Esophagus (tissue), 2 donors: ENCODE results near the gene VSIR. TPM values are rescaled to one million over a fixed set of nuclear protein-coding genes. Genes with fewer than 3 reads are reported as not detected.

Source experiments
- H3K27ac ChIP-seq, 2 donors: one replicate each; pipeline ENCODE4 v1.5.1; 2013; ENCODE audit warnings: low read depth in 2 of 2, mild to moderate bottlenecking in 2 of 2, inconsistent platforms in 1 of 2, low read length in 1 of 2, moderate library complexity in 1 of 2
- H3K27me3 ChIP-seq, 2 donors: one replicate each; pipeline ENCODE4 v1.6.1; 2013; ENCODE audit warnings: low read length in 2 of 2, control low read depth in 1 of 2, mild to moderate bottlenecking in 1 of 2; ENCODE audit not compliant: insufficient read depth in 2 of 2, control insufficient read depth in 1 of 2
- H3K36me3 ChIP-seq, 2 donors: one replicate each; pipeline ENCODE4 v1.6.1; 2013; ENCODE audit warnings: low read length in 1 of 2; ENCODE audit not compliant: control insufficient read depth in 2 of 2, insufficient read depth in 2 of 2
- H3K4me1 ChIP-seq, 2 donors: one replicate each; pipeline ENCODE4 v1.6.1; 2013; ENCODE audit warnings: low read length in 1 of 2; ENCODE audit not compliant: control insufficient read depth in 2 of 2, insufficient read depth in 2 of 2
- H3K4me3 ChIP-seq, 2 donors: one replicate each; pipeline ENCODE4 v1.5.1; 2013; ENCODE audit warnings: low read length in 2 of 2, mild to moderate bottlenecking in 2 of 2, low read depth in 1 of 2, moderate library complexity in 1 of 2
- H3K9me3 ChIP-seq, 2 donors: one replicate each; pipeline ENCODE4 v1.6.1; 2013; ENCODE audit warnings: mild to moderate bottlenecking in 2 of 2, low read depth in 1 of 2, low read length in 1 of 2, moderate library complexity in 1 of 2; ENCODE audit not compliant: control insufficient read depth in 2 of 2, insufficient read depth in 1 of 2
- WGBS, 2 donors: extraction: QIAGEN DNeasy Blood & Tissue Kit; methylation state at CpG; one replicate each; pipeline ENCODE4 v1.1.7; 2013; 5-methylcytosine and 5-hydroxymethylcytosine counted together
- polyA plus RNA-seq, 2 donors: library from polyadenylated mRNA; stranded (reverse); fragments of 200-250 nt; gene quantifications; one replicate each; pipeline ENCODE4 v1.2.3, GENCODE V29; 2013
- donor health status: healthy with polysubstance abuse.
- donor health status: Bipolar disorder and iron deficiency.

VSIR gene
- polyA plus RNA-seq, 2 donors = 26.6 to 41.9 TPM

DNA sequence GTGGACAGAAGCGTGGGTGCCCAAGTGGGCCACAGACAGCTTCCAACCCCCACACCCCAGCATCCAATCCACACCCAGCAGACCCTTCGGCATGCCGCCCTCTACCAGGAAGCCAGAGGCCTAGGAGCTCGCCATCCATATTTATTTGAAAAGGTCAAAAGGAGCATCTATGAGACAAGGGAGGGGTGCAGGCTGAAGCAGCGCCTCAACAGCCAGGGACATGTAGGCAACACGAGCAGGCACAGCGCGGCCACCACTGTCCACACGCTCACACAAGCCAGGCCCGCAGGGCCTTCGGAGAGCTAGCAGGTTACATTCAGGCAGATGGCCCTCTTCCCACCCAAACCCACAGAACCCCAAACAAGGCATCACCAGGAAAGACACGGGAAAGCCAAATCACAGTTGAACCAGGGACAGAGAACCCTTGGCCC, 43.1 kb upstream of the VSIR start:
- Histone ChIP-seq H3K36me3 (peaks cover 28 to 59% of the 10 kb centered on the region in 2 donors), H3K4me3 (no peak overlapping the region), H3K27ac (no peak overlapping the region), H3K9me3 (no peaks in the 10 kb centered on the region), H3K27me3 (no peaks in the 10 kb centered on the region), H3K4me1 (peaks cover 2% of the 10 kb centered on the region in 2 donors)
- WGBS, 2 donors = 80 to 89% methylated on average over 12 of the region's 12 CpGs

DNA sequence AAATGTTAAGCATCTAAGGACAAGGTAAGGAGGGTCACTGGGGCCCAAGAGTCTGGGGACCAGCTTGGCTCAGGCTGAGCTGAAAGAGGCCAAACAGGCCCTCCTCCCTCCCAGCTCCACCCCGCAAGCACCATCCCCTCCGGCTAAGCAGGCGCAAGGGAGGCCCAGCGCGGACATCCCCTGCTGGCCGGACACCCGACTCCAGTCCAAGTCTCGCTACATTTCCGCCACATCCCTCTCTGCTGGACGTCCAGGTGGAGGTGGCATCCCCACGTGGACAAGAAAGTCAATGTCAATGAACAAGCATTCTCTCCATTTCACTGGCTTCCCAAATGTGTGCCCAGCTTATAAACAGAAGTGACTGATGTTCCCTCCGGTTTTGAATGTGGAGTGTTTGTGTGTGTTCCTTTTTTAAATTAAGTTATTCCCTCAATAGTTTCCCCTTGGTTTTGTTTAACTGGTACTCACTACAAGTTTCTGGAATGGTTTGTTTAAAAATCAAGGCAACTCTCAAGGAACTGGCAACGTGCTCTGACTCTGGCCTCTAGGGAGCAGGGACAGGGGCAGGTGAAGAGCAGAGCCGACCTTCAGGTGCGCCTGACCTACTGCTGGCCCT, 42.3 kb upstream of the VSIR start:
- 83% methylated on average over 15 of the region's 15 CpGs for WGBS, 2 donors
- no peaks in the 10 kb centered on the region for H3K27me3 ChIP-seq
- H3K27ac ChIP-seq = no peak overlapping the region
- no peak overlapping the region for H3K4me3 ChIP-seq
- H3K36me3 ChIP-seq = peaks cover 22 to 51% of the 10 kb centered on the region in 2 donors
- H3K4me1 ChIP-seq = peaks cover 2% of the 10 kb centered on the region in 2 donors
- no peaks in the 10 kb centered on the region for H3K9me3 ChIP-seq

- WGBS, 2 donors = 91% methylated on average over 26 of the region's 26 CpGs
- Histone ChIP-seq H3K4me1 (peaks cover 2% of the 10 kb centered on the region in 2 donors), H3K4me3 (no peak overlapping the region), H3K27me3 (no peaks in the 10 kb centered on the region), H3K36me3 (peaks cover 15 to 45% of the 10 kb centered on the region in 2 donors), H3K27ac (no peak overlapping the region), H3K9me3 (no peaks in the 10 kb centered on the region)
These were observed 41.6 kb upstream of the VSIR start for GRCh38 chr10:71814922-71815411.

DNA sequence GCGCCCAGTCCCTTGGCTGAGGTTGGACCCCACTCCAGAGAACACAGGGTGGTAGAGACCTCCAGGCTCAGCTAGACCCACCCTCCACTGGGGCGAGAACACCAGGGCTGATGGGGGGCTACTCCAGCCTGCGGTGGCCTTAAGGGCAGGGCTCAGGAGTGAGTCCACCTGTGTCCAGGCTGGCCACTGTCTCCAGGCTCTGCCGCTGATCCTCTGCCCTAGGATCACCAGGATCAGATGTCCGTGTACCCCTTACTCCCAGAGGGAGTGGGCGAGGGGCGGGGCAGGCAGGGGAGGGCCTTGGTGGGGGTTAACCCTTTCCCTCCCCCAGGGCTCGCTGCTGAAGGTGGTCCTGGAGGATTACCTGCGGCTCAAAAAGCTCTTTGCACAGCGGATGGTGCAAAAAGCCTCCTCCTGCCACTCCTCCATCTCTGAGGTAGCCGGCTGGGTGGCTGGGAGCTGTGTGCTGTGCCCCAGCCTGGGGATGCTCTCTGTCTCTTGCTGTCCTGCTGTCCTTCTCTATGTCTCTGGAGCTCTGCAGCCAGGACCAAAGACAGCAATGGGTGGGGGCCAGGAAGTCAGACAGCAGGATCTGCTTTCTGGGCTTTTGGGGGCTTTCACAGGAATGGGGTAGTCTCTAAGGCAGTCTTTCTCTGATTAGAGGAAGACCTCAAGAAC, 39.7 kb upstream of the VSIR start:
- Histone ChIP-seq H3K4me1 (peaks cover 2% of the 10 kb centered on the region in 2 donors), H3K27ac (no peak overlapping the region), H3K9me3 (no peaks in the 10 kb centered on the region), H3K27me3 (no peaks in the 10 kb centered on the region), H3K4me3 (no peak overlapping the region), H3K36me3 (peaks cover 0 to 28% of the 10 kb centered on the region in 2 donors)
- 56 to 58% methylated on average over 11 of the region's 11 CpGs for WGBS, 2 donors

- H3K36me3 ChIP-seq = peaks cover 0 to 21% of the 10 kb centered on the region in 2 donors
- 36 to 37% methylated on average over 22 of the region's 22 CpGs for WGBS, 2 donors
- no peak overlapping the region for H3K4me3 ChIP-seq
- H3K9me3 ChIP-seq = no peaks in the 10 kb centered on the region
- H3K27ac ChIP-seq = no peak overlapping the region
- no peaks in the 10 kb centered on the region for H3K27me3 ChIP-seq
- H3K4me1 ChIP-seq = peaks cover 0 to 2% of the 10 kb centered on the region in 2 donors
These were observed 38.9 kb upstream of the VSIR start for GRCh38 chr10:71812016-71812912.

- WGBS, 2 donors = 82 to 84% methylated on average over 19 of the region's 19 CpGs
- Histone ChIP-seq H3K9me3 (no peaks in the 10 kb centered on the region), H3K36me3 (peaks cover 0 to 13% of the 10 kb centered on the region in 2 donors), H3K4me1 (peaks cover 0 to 2% of the 10 kb centered on the region in 2 donors), H3K27me3 (no peaks in the 10 kb centered on the region), H3K4me3 (no peak overlapping the region), H3K27ac (no peak overlapping the region)
These were observed 38.0 kb upstream of the VSIR start for GRCh38 chr10:71811351-71811750.

DNA sequence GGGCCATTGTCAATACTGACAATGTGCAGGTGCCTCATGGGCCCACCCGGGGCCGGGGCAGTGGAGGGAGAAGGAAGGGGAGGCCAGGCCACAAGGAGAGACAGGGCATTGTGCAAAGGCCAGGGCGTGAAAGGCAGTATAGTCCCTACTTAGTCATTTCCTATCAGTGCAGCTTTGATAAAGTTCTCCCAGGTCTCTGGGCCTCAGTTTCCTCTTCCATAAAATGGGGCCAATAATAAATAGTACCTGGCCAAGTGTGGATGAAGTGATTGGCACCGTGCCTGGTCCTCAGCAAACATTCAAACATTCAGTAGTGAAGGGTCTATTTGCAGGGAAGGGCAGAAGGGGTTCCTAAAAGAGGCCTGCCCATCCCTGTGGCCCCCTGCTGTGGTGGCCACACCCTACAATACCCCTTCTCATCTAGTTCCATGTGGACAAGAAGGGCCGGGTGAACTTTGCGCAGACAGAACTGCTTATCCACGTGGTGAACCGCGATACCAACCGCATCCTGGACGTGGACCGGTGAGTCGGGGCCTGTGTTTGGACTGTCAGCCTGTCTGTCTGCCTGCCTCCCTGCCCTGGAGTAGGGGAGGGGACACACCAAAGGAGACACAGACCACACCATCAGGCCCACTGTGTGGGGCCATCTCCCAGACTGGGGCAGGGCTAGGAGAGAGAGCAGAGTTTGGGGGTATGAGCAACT, 36.9 kb upstream of the VSIR start:
- Histone ChIP-seq H3K4me3 (no peak overlapping the region), H3K4me1 (peaks cover 0 to 2% of the 10 kb centered on the region in 2 donors), H3K27me3 (no peaks in the 10 kb centered on the region), H3K27ac (no peak overlapping the region), H3K36me3 (peaks cover 0 to 5% of the 10 kb centered on the region in 2 donors), H3K9me3 (peaks cover 0 to 3% of the 10 kb centered on the region in 2 donors)
- 78 to 83% methylated on average over 13 of the region's 13 CpGs for WGBS, 2 donors

- Histone ChIP-seq H3K9me3 (peaks cover 0 to 3% of the 10 kb centered on the region in 2 donors), H3K27me3 (no peaks in the 10 kb centered on the region), H3K36me3 (no peaks in the 10 kb centered on the region), H3K27ac (no peak overlapping the region), H3K4me3 (no peak overlapping the region), H3K4me1 (peaks cover 0 to 2% of the 10 kb centered on the region in 2 donors)
- WGBS, 2 donors = 91% methylated on average over 25 of the region's 25 CpGs
These were observed 36.3 kb upstream of the VSIR start for GRCh38 chr10:71809628-71810027.
